T-helper 1 cell treated with Interleukin-12 subunit alpha and Interleukin-12 subunit beta and Interleukin-4 antibody, amounts not matched to agents 30 μg/mL and 1 μg/mL, for 36 hours (primary cell): ENCODE measurements around the gene HES5.

ENCODE experiments used
- H3K27ac Mint-ChIP-seq: one replicate; pipeline ENCODE4 v1.8.0; 2021; ENCODE audit warnings: mild to moderate bottlenecking, mixed read lengths
- H3K27me3 Mint-ChIP-seq: one replicate; pipeline ENCODE4 v1.8.0; 2021; ENCODE audit warnings: low read depth, mixed read lengths
- H3K36me3 Mint-ChIP-seq: one replicate; pipeline ENCODE4 v1.8.0; 2021; ENCODE audit warnings: low read depth, mixed read lengths
- H3K4me1 Mint-ChIP-seq: one replicate; pipeline ENCODE4 v1.8.0; 2021; ENCODE audit warnings: low read depth, mixed read lengths
- H3K4me3 Mint-ChIP-seq: one replicate; pipeline ENCODE4 v1.8.0; 2021; ENCODE audit warnings: mild to moderate bottlenecking, moderate library complexity, mixed read lengths
- H3K9me3 Mint-ChIP-seq: one replicate; pipeline ENCODE4 v1.8.0; 2021; ENCODE audit warnings: mixed read lengths

Gene HES5

DNA sequence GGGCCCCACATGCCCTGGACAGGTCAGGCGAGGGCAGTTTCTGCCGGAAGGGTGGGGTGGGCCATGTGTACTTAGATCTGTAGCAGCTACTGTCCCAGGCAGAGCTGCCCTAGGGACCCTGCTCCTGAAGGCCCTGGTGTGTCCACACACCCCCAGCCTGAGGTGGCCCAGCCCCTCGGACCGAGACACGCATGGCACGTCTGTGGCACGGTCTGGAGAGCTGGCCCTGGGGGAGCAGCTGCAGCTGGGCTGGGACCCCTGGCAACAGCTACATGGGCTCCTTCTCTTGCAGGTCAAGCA lies 28.3 kb downstream of the HES5 start:
- Mint-ChIP-seq H3K4me3 (no peak overlapping the region), H3K9me3 (no peaks in the 10 kb centered on the region), H3K4me1 (peaks cover 3% of the 10 kb centered on the region), H3K27ac (no peak overlapping the region), H3K36me3 (no peaks in the 10 kb centered on the region), H3K27me3 (no peaks in the 10 kb centered on the region)

GRCh38 chr1:2501041-2501819 lies 28.8 kb downstream of the HES5 start:
- Mint-ChIP-seq H3K27me3 (no peaks in the 10 kb centered on the region), H3K36me3 (no peaks in the 10 kb centered on the region), H3K4me3 (no peak overlapping the region), H3K27ac (no peak overlapping the region), H3K4me1 (peaks cover 3% of the 10 kb centered on the region), H3K9me3 (no peaks in the 10 kb centered on the region)

GRCh38 chr1:2499986-2500596 lies 30.0 kb downstream of the HES5 start:
- peak overlapping the region; percentile 66 for H3K27ac Mint-ChIP-seq

GRCh38 chr1:2499260-2499659 lies 30.8 kb downstream of the HES5 start:
- Mint-ChIP-seq H3K27ac (no peak overlapping the region), H3K4me3 (no peak overlapping the region), H3K36me3 (no peaks in the 10 kb centered on the region), H3K27me3 (no peaks in the 10 kb centered on the region), H3K4me1 (peaks cover 3% of the 10 kb centered on the region), H3K9me3 (no peaks in the 10 kb centered on the region)

More at GRCh38 chr1:2499986-2500596, 30.0 kb downstream of the HES5 start:
- H3K36me3 Mint-ChIP-seq = no peaks in the 10 kb centered on the region
- H3K4me3 Mint-ChIP-seq = peak overlapping the region; percentile 23
- H3K4me1 Mint-ChIP-seq = peaks cover 3% of the 10 kb centered on the region
- H3K27me3 Mint-ChIP-seq = no peaks in the 10 kb centered on the region
- no peaks in the 10 kb centered on the region for H3K9me3 Mint-ChIP-seq

DNA sequence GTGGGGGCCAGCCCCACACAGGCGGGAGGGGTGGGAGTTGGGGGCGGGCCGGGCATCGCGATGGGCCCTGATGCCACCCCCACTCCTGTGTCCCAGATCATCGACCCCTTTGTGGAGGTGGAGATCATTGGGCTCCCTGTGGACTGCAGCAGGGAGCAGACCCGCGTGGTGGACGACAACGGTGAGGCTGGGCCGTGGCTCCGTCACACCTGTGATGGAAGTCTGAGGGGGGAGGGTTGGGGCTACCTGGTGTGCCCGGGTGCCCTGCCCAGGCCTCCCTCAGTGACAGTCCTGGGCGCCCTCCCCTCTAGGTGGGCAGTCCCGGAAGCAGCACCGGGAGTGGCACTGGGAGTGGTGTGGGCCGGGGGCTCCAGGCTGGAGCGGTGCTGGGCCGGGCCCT lies 31.4 kb downstream of the HES5 start:
- H3K36me3 Mint-ChIP-seq = no peaks in the 10 kb centered on the region
- H3K27ac Mint-ChIP-seq = no peak overlapping the region
- H3K9me3 Mint-ChIP-seq = no peaks in the 10 kb centered on the region
- no peaks in the 10 kb centered on the region for H3K27me3 Mint-ChIP-seq
- H3K4me3 Mint-ChIP-seq = no peak overlapping the region
- H3K4me1 Mint-ChIP-seq = peaks cover 3% of the 10 kb centered on the region

DNA sequence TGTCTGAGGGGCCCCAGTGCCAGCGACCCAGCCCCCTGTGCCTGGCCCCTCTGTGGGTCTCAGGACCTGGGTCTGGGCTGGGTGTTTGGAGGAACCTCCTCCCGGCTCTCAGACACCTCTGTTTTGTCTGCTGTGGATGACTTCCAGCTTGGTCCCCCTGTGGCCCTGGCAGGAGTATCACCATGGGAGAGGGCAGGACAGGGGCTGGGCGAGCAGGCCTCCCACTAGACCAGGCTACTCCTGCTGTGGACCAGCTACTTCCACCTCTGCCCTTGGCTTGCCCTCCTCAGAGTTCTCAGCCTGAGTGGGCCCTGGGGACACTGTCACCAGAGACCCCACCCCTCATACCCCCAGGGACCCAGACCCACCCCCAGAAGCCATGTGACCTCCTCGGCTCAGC lies 32.2 kb downstream of the HES5 start:
- H3K27ac Mint-ChIP-seq = no peak overlapping the region
- H3K4me1 Mint-ChIP-seq = peaks cover 3% of the 10 kb centered on the region
- no peaks in the 10 kb centered on the region for H3K27me3 Mint-ChIP-seq
- no peaks in the 10 kb centered on the region for H3K36me3 Mint-ChIP-seq
- H3K4me3 Mint-ChIP-seq = no peak overlapping the region
- no peaks in the 10 kb centered on the region for H3K9me3 Mint-ChIP-seq

GRCh38 chr1:2496746-2497145 lies 33.3 kb downstream of the HES5 start:
- no peak overlapping the region for H3K4me3 Mint-ChIP-seq
- H3K9me3 Mint-ChIP-seq = no peaks in the 10 kb centered on the region
- no peak overlapping the region for H3K27ac Mint-ChIP-seq
- peaks cover 3% of the 10 kb centered on the region for H3K4me1 Mint-ChIP-seq
- no peaks in the 10 kb centered on the region for H3K27me3 Mint-ChIP-seq
- H3K36me3 Mint-ChIP-seq = no peaks in the 10 kb centered on the region

DNA sequence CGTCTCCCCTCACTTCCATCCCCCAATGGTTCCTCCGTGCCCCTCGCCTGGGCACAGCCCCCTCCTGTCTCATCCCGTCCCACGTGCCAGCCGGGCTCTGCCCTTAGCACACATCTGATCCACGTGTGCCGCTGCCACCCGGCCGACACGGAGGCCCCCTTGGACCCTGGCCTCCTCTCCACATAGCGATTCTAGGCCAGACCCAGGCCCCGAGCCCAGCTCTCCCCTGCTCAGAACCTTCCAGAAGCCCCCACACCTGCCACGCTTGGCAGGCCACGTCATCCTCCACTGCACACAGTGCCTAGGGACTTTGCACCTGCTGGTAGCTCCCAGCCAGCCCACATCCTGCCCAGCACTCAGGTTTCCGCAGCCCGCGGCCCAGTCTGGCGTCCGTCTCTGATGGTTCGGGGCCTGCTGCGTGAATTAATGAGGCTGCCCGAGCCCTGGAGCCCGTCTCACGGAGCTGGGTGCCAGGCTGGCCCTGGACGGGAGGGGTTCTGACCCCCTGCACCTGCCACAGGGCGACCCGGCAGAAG lies 33.9 kb downstream of the HES5 start:
- Mint-ChIP-seq H3K4me3 (no peak overlapping the region), H3K4me1 (peaks cover 3% of the 10 kb centered on the region)

GRCh38 chr1:2495546-2495945 lies 34.5 kb downstream of the HES5 start:
- Mint-ChIP-seq H3K36me3 (peaks cover 2% of the 10 kb centered on the region), H3K27ac (no peak overlapping the region), H3K4me1 (peaks cover 3% of the 10 kb centered on the region), H3K27me3 (no peaks in the 10 kb centered on the region), H3K4me3 (no peak overlapping the region), H3K9me3 (no peaks in the 10 kb centered on the region)

More for the DNA sequence above, 33.9 kb downstream of the HES5 start:
- Mint-ChIP-seq H3K9me3 (no peaks in the 10 kb centered on the region), H3K27ac (no peak overlapping the region), H3K36me3 (peaks cover 1% of the 10 kb centered on the region), H3K27me3 (no peaks in the 10 kb centered on the region)

GRCh38 chr1:2495026-2495425 lies 35.0 kb downstream of the HES5 start:
- Mint-ChIP-seq H3K4me1 (no peaks in the 10 kb centered on the region), H3K9me3 (no peaks in the 10 kb centered on the region), H3K36me3 (peaks cover 2% of the 10 kb centered on the region), H3K4me3 (no peak overlapping the region), H3K27me3 (no peaks in the 10 kb centered on the region), H3K27ac (no peak overlapping the region)

- no peak overlapping the region for H3K27ac Mint-ChIP-seq
- no peak overlapping the region for H3K4me3 Mint-ChIP-seq
- no peaks in the 10 kb centered on the region for H3K27me3 Mint-ChIP-seq
- no peaks in the 10 kb centered on the region for H3K9me3 Mint-ChIP-seq
- H3K36me3 Mint-ChIP-seq = peaks cover 2% of the 10 kb centered on the region
- H3K4me1 Mint-ChIP-seq = no peaks in the 10 kb centered on the region
Observed at GRCh38 chr1:2494323-2494693, 35.8 kb downstream of the HES5 start.

GRCh38 chr1:2493691-2494322 lies 36.3 kb downstream of the HES5 start:
- no peak overlapping the region for H3K27ac Mint-ChIP-seq
- H3K36me3 Mint-ChIP-seq = peaks cover 5% of the 10 kb centered on the region
- H3K4me3 Mint-ChIP-seq = no peak overlapping the region
- H3K27me3 Mint-ChIP-seq = no peaks in the 10 kb centered on the region
- H3K9me3 Mint-ChIP-seq = peaks cover 4% of the 10 kb centered on the region
- no peaks in the 10 kb centered on the region for H3K4me1 Mint-ChIP-seq

GRCh38 chr1:2493218-2493617 lies 36.8 kb downstream of the HES5 start:
- Mint-ChIP-seq H3K4me3 (no peak overlapping the region), H3K9me3 (peaks cover 8% of the 10 kb centered on the region), H3K4me1 (no peaks in the 10 kb centered on the region), H3K36me3 (peaks cover 6% of the 10 kb centered on the region), H3K27me3 (no peaks in the 10 kb centered on the region), H3K27ac (no peak overlapping the region)

GRCh38 chr1:2492091-2492490 lies 38.0 kb downstream of the HES5 start:
- Mint-ChIP-seq H3K4me1 (no peaks in the 10 kb centered on the region), H3K9me3 (peaks cover 12% of the 10 kb centered on the region), H3K27me3 (no peaks in the 10 kb centered on the region), H3K4me3 (no peak overlapping the region), H3K27ac (no peak overlapping the region), H3K36me3 (peaks cover 13% of the 10 kb centered on the region)

GRCh38 chr1:2489615-2490014 lies 40.4 kb downstream of the HES5 start:
- no peak overlapping the region for H3K27ac Mint-ChIP-seq
- H3K4me3 Mint-ChIP-seq = no peak overlapping the region
- H3K36me3 Mint-ChIP-seq = peaks cover 13% of the 10 kb centered on the region

More at GRCh38 chr1:2489615-2490014, 40.4 kb downstream of the HES5 start:
- Mint-ChIP-seq H3K9me3 (peaks cover 12% of the 10 kb centered on the region), H3K4me1 (no peaks in the 10 kb centered on the region), H3K27me3 (no peaks in the 10 kb centered on the region)
